AG08395 (cell line): ENCODE results near the gene RGMA.

ENCODE experiments used
- DNase-seq: peaks from one replicate; pipeline ENCODE4 v3.0.0; 2012; ENCODE audit warnings: mixed read lengths, low spot score

RGMA gene

DNA sequence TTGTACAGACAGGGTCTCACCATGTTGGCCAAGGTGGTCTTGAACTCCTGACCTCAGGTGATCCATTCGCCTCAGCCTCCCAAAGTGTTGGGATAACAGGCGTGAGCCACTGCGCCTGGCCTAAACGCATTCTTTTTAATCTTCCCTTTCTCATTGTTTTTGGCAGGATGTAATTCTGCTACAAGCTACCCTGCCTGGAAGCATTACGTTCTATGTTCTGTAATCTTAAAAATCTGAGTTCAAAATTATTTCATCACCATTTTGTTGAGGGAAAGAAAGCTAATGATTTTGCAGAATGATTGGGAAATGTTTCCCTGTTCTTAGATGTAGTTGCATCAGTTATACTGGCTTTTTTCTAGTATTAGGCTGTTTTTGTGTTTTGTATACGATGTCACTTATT, 71.5 kb downstream of the RGMA start:
- DNase-seq: no peak

- no peak for DNase-seq
Observed at GRCh38 chr15:93012786-93013185, 76.2 kb downstream of the RGMA start.

DNA sequence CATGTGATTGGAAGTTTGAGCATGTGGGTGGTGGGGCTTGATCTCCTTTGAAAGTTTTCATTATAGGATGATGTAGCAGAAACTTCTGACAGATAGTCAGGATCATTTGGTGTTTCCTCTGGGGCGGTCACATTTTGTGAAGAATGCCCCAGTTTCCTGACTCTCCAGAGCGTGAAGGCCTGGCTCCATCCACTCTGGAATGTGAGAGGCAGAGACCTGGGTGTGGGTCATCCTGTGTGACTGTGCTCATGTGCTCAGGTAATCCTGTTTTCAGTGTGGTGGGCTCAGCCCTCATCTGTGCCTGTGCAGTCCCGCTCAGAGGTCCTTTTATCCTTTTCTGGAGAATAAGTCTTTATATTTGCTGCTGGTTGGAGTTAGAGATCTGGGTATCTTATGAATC, 81.0 kb downstream of the RGMA start:
- no peak for DNase-seq

GRCh38 chr15:93005133-93005532, 83.9 kb downstream of the RGMA start:
- no peak for DNase-seq

- DNase-seq: no peak
Observed at GRCh38 chr15:93001881-93002280, 87.1 kb downstream of the RGMA start.

DNA sequence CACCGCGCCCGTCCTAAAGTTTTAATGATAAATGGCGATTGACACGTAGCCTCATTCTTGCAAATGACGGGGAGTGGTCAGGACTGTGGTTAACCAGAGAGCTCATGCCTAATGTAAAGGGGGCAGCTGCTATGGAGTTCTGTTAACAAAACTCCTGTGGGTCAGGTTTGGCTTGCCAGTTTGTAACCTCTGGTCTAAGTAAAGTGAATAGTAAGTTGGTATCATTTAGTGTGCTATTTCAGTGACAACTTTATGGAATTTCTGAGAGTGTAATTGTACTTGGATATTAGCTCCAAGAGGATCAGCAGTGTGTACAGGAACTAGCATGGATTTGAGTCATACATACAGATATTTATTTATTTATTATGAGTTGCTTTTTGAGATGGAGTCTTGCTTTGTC, 87.9 kb downstream of the RGMA start:
- no peak for DNase-seq

- DNase-seq: no peak
Observed at GRCh38 chr15:92997821-92998220, 91.2 kb downstream of the RGMA start.

GRCh38 chr15:92992720-92993119, 96.3 kb downstream of the RGMA start:
- DNase-seq: no peak

DNA sequence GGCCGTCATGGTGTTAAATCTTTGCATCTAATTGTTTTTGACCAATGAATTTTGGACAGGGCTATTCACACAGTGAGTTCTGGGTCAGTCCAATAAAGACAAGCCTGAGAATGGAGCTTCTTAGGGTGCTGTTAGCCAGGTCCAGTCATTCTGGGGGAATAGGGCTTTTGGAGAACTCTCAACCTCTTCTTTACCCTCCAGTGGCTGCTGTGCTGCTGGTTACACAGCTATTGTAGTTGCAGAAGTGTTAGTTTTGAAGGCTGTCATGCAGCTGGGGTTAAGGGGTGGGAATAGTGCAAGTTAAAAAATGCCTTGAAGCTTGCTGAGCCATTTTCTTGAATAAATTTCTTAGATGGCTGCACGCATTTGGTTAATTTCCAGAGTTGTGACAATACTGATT, 99.0 kb downstream of the RGMA start:
- no peak for DNase-seq

DNA sequence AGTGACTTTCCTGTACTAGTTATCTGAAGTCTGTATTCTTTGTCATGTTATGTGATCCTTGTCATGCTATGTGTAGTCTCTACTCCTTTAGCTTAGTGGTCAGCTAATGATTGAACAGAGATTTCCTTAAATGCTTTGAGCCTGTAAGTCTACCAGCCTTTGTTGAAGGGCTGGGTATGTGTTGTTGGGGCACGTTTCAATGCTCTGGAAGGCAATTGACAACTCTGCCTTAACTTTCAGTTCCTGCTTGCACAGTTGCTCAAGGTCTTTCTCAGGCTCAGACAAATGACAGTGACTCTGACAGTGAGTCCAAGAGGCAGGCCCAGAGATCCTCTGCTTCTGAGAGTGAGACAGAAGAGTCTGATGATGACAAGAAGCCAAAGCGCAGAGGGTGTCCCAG, 99.5 kb downstream of the RGMA start:
- DNase-seq: no peak
